Neutrophil (primary cell): ENCODE data around the gene OTUB2.

Experiments used
- H3K27ac ChIP-seq: fragments of 200-600 bp; sonication (generic); 2 replicates; pipeline ENCODE4 v1.5.1; 2016; ENCODE audit warnings: mild to moderate bottlenecking, moderate library complexity
- H3K27me3 ChIP-seq: fragments of 200-600 bp; sonication (generic); 2 replicates; pipeline ENCODE4 v1.6.0; 2016; ENCODE audit warnings: mild to moderate bottlenecking
- H3K36me3 ChIP-seq: fragments of 200-600 bp; sonication (generic); 2 replicates; pipeline ENCODE4 v1.5.1; 2017
- H3K4me1 ChIP-seq, 2 experiments: fragments of 200-600 bp in 1 of 2; sonication (generic) in 1 of 2; 1 replicate in 1 of 2; 2 replicates in 1 of 2; pipeline versions ENCODE4 v1.5.1 to v1.6.1; 2013 to 2016; ENCODE audit warnings: low read depth in 1 of 2, low read length in 1 of 2, mild to moderate bottlenecking in 1 of 2, moderate library complexity in 1 of 2; ENCODE audit not compliant: control insufficient read depth in 1 of 2, insufficient read depth in 1 of 2
- H3K4me3 ChIP-seq, 2 experiments: fragments of 200-600 bp in 1 of 2; sonication (generic) in 1 of 2; 1 replicate in 1 of 2; 2 replicates in 1 of 2; pipeline ENCODE4 v1.5.1; 2013 to 2016; ENCODE audit warnings: low read depth in 1 of 2, low read length in 1 of 2, mild to moderate bottlenecking in 1 of 2, moderate library complexity in 1 of 2
- H3K9me3 ChIP-seq: fragments of 200-600 bp; sonication (generic); 2 replicates; pipeline ENCODE4 v1.5.1; 2016
- TF ChIP-seq, protein P1 (sequence below): fragments of 200-600 bp; sonication (generic); IDR thresholded peaks from 2 replicates; pipeline ENCODE4 v1.5.1; 2016; ENCODE audit warnings: antibody characterized with exemption

Gene OTUB2

GRCh38 chr14:94038921-94039629 lies 12.9 kb downstream of the OTUB2 start:
- Histone ChIP-seq H3K27me3 (no peaks in the 10 kb centered on the region), H3K27ac (no peak overlapping the region), H3K36me3 (peaks cover 6% of the 10 kb centered on the region), H3K9me3 (no peaks in the 10 kb centered on the region), H3K4me1 (no peaks in the 10 kb centered on the region), H3K4me3 (no peak overlapping the region)
- TF ChIP-seq, protein P1, sequence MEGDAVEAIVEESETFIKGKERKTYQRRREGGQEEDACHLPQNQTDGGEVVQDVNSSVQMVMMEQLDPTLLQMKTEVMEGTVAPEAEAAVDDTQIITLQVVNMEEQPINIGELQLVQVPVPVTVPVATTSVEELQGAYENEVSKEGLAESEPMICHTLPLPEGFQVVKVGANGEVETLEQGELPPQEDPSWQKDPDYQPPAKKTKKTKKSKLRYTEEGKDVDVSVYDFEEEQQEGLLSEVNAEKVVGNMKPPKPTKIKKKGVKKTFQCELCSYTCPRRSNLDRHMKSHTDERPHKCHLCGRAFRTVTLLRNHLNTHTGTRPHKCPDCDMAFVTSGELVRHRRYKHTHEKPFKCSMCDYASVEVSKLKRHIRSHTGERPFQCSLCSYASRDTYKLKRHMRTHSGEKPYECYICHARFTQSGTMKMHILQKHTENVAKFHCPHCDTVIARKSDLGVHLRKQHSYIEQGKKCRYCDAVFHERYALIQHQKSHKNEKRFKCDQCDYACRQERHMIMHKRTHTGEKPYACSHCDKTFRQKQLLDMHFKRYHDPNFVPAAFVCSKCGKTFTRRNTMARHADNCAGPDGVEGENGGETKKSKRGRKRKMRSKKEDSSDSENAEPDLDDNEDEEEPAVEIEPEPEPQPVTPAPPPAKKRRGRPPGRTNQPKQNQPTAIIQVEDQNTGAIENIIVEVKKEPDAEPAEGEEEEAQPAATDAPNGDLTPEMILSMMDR = no peak

GRCh38 chr14:94040247-94040646 lies 14.1 kb downstream of the OTUB2 start:
- Histone ChIP-seq H3K36me3 (peaks cover 14% of the 10 kb centered on the region), H3K27me3 (no peaks in the 10 kb centered on the region), H3K4me3 (no peak overlapping the region), H3K27ac (no peak overlapping the region), H3K4me1 (no peaks in the 10 kb centered on the region), H3K9me3 (no peaks in the 10 kb centered on the region)
- TF ChIP-seq, protein P1 = no peak

DNA sequence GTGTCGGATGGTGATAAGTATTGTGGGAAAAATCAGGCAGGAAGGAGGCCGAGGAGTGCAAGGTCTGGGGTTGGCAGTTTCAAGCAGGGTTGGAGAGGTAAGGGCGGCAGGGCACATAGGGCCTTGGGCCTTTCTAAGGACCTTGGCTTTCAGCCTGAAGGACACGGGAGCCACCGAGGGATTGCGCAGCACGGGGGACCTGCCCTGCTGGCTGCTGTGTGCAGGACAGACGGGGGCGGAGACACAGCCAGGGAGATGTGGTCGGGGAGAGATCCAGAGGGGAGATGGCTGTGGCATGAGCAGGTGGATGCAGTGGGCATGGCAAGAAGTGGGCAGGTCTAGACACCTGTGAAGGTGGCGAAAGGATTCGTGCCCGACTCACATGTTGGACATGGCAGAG lies 14.7 kb downstream of the OTUB2 start:
- TF ChIP-seq, protein P1 = no peak
- H3K9me3 ChIP-seq = no peaks in the 10 kb centered on the region

GRCh38 chr14:94041551-94042346 lies 15.6 kb downstream of the OTUB2 start:
- TF ChIP-seq, protein P1 = no peak
- H3K4me3 ChIP-seq = no peak overlapping the region
- no peaks in the 10 kb centered on the region for H3K27me3 ChIP-seq
- peaks cover 28% of the 10 kb centered on the region for H3K36me3 ChIP-seq
- H3K4me1 ChIP-seq = no peaks in the 10 kb centered on the region
- no peak overlapping the region for H3K27ac ChIP-seq
- H3K9me3 ChIP-seq = no peaks in the 10 kb centered on the region

More for the DNA sequence above, 14.7 kb downstream of the OTUB2 start:
- Histone ChIP-seq H3K36me3 (peaks cover 19% of the 10 kb centered on the region), H3K27ac (no peak overlapping the region), H3K27me3 (no peaks in the 10 kb centered on the region), H3K4me1 (no peaks in the 10 kb centered on the region), H3K4me3 (no peak overlapping the region)

- H3K27ac ChIP-seq = no peak overlapping the region
- TF ChIP-seq, protein P1 = no peak
These were observed 16.4 kb downstream of the OTUB2 start for GRCh38 chr14:94042433-94043091.

More at GRCh38 chr14:94042433-94043091, 16.4 kb downstream of the OTUB2 start:
- no peaks in the 10 kb centered on the region for H3K9me3 ChIP-seq
- peaks cover 36% of the 10 kb centered on the region for H3K36me3 ChIP-seq
- H3K4me3 ChIP-seq = no peak overlapping the region
- no peaks in the 10 kb centered on the region for H3K27me3 ChIP-seq
- no peaks in the 10 kb centered on the region for H3K4me1 ChIP-seq
